HepG2 (cell line): ENCODE results near the gene PPIP5K2. TPM values are rescaled to one million over a fixed set of nuclear protein-coding genes. Genes with fewer than 3 reads are reported as not detected.

ENCODE experiments used
- ASH2L ChIP-seq: fragments of 300-600, 200-600 bp; sonication (generic); IDR thresholded peaks from 2 replicates; pipeline ENCODE4 v1.7.0; 2017; ENCODE audit warnings: low read depth, mild to moderate bottlenecking, moderate library complexity, mixed read lengths, low read length; ENCODE audit not compliant: insufficient read length
- MED1 ChIP-seq: sonication (generic); formaldehyde crosslinking; IDR thresholded peaks from 2 replicates; pipeline ENCODE4 v1.4.0; 2020; ENCODE audit warnings: missing genetic modification reagents
- RBFOX2 ChIP-seq: fragments of 200-400 bp; formaldehyde crosslinking; IDR thresholded peaks from 2 replicates; pipeline ENCODE4 v1.6.1; 2017; ENCODE audit warnings: low read depth, mild to moderate bottlenecking, low read length
- SIX4 ChIP-seq: sonication (generic); formaldehyde crosslinking; IDR thresholded peaks from 2 replicates; pipeline ENCODE4 v1.4.0; 2020; ENCODE audit warnings: missing genetic modification reagents
- WIZ ChIP-seq: sonication (generic); formaldehyde crosslinking; IDR thresholded peaks from 2 replicates; pipeline ENCODE4 v1.5.1; 2020; ENCODE audit warnings: mild to moderate bottlenecking, missing genetic modification reagents
- ZNF451 ChIP-seq: sonication (generic); formaldehyde crosslinking; IDR thresholded peaks from 2 replicates; pipeline ENCODE4 v1.5.0; 2020; ENCODE audit warnings: mild to moderate bottlenecking, missing genetic modification reagents
- polyA plus RNA-seq, 8 experiments: library from polyadenylated mRNA; depleted of rRNA in 3 of 8; stranded (reverse) in 7 of 8; unstranded in 1 of 8; fragments of >200 nt; fragmentation: Illumina TruSeq in 4 of 8; extraction: Trizol in 4 of 8; gene quantifications; 2 replicates each; pipeline versions ENCODE4 v1.2.1 to v1.2.3, GENCODE V29; 2011 to 2016; ENCODE audit warnings: low read depth in 4 of 8, missing spikeins in 1 of 8, mixed read lengths in 1 of 8; ENCODE audit not compliant: insufficient read depth in 1 of 8
- total RNA-seq, 5 experiments: library from RNA; depleted of rRNA; stranded (reverse); fragments of >200 nt; fragmentation: Illumina TruSeq; extraction: Trizol; gene quantifications; 2 replicates each; pipeline ENCODE4 v1.2.3, GENCODE V29; 2016; ENCODE audit warnings: low read depth in 1 of 5
- TF ChIP-seq, protein P1 (sequence below), 2 experiments: sonication (generic) in 1 of 2; formaldehyde crosslinking in 1 of 2; IDR thresholded peaks; 2 replicates each; pipeline versions ENCODE4 v1.4.0 to v1.6.1; 2018 to 2020; ENCODE audit warnings: missing genetic modification reagents in 2 of 2, borderline replicate concordance in 1 of 2, low read depth in 1 of 2, mild to moderate bottlenecking in 1 of 2, missing biosample characterization in 1 of 2
- TF ChIP-seq, protein P2 (sequence below): sonication (generic); formaldehyde crosslinking; IDR thresholded peaks from 2 replicates; pipeline ENCODE4 v1.5.1; 2020; ENCODE audit warnings: missing genetic modification reagents, mild to moderate bottlenecking, borderline replicate concordance

PPIP5K2 gene
- total and polyA plus RNA-seq, 2 of the 13 experiments (the other 11 are each of a cell fraction or from before 2014, with no cell fraction given) = 19.7 to 45.6 TPM

DNA sequence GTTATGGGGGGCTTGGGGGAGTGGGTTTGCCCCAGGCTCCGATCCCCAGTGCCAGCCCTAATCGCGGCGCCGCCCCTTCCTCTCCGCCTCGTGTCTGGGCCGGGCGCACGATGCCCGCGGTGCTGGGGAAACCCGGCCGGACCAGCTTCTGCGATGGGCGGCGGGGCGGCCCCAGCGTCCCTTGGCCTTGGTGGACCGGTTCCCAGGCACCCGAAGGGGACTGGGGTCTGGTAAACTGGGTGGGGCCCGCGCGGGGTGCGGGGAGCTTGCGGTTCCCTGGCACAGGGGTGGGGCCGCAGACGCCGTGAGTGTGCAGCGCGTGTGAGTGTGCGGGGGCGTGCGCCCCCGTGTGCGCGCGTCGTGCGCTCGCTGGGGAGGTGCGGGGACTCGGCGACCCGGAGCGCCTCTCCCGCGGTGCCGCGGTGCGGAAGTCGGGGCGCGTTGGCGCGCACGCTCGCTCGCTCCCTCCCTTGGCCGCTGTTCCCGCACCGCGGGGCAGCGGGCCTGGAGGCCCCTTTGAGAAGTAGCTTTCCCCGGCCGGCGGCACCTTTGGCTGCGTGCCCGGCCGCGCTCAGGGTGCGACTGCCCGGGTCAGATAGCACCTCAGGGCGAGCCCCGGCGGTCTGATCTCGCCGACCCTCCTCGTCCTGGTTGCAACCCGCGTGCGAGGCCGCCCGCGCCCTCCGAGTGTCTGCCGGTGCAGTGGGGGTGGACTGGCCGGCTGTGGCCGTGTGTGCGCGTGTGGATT, 139.0 kb downstream of the PPIP5K2 start (continued):
- TF ChIP-seq, protein P1, sequence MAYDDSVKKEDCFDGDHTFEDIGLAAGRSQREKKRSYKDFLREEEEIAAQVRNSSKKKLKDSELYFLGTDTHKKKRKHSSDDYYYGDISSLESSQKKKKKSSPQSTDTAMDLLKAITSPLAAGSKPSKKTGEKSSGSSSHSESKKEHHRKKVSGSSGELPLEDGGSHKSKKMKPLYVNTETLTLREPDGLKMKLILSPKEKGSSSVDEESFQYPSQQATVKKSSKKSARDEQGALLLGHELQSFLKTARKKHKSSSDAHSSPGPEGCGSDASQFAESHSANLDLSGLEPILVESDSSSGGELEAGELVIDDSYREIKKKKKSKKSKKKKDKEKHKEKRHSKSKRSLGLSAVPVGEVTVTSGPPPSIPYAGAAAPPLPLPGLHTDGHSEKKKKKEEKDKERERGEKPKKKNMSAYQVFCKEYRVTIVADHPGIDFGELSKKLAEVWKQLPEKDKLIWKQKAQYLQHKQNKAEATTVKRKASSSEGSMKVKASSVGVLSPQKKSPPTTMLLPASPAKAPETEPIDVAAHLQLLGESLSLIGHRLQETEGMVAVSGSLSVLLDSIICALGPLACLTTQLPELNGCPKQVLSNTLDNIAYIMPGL (CRISPR knock-in tag; IDR thresholded peaks at IDR 0.05; ENCODE audit: borderline replicate concordance in 1 of 2, low read depth in 1 of 2) = no peak; a peak in 3 of 4 replicates
- 0 out of 2 replicates have a peak, but pooled peaks have one; percentile 82 for TF ChIP-seq ZNF451
- TF ChIP-seq ASH2L = peak; percentile 50
- 0 out of 2 replicates have a peak, but pooled peaks have one; percentile 22 for TF ChIP-seq SIX4
- TF ChIP-seq WIZ (CRISPR knock-in tag) = no peak
- TF ChIP-seq RBFOX2 = peak; percentile 68
- TF ChIP-seq MED1 (CRISPR knock-in tag) = peak; percentile 22; the same call in 1 of the 2 replicates
- TF ChIP-seq, protein P2, sequence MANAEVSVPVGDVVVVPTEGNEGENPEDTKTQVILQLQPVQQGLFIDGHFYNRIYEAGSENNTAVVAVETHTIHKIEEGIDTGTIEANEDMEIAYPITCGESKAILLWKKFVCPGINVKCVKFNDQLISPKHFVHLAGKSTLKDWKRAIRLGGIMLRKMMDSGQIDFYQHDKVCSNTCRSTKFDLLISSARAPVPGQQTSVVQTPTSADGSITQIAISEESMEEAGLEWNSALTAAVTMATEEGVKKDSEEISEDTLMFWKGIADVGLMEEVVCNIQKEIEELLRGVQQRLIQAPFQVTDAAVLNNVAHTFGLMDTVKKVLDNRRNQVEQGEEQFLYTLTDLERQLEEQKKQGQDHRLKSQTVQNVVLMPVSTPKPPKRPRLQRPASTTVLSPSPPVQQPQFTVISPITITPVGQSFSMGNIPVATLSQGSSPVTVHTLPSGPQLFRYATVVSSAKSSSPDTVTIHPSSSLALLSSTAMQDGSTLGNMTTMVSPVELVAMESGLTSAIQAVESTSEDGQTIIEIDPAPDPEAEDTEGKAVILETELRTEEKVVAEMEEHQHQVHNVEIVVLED (CRISPR knock-in tag) = peak; percentile 43; the same call in 1 of the 2 replicates
